Smooth muscle cell (in vitro differentiated cells): Measurements from ENCODE around the gene STARD5. TPM values are rescaled to one million over a fixed set of nuclear protein-coding genes. Genes with fewer than 3 reads are reported as not detected.

ENCODE experiments used
- DNase-seq: peaks from one replicate; lab custom pipeline; 2025; ENCODE audit not compliant: unreplicated experiment; lab: John Stamatoyannopoulos, UW
- H2AFZ ChIP-seq: fragments of 200-600 bp; sonication (generic); 2 replicates; pipeline ENCODE4 v1.6.0; 2016; ENCODE audit warnings: antibody characterized with exemption, low read depth, mild to moderate bottlenecking
- H3F3A ChIP-seq: fragments of 200-600 bp; sonication (generic); 2 replicates; pipeline ENCODE4 v1.6.0; 2017; ENCODE audit warnings: antibody characterized with exemption, low read depth
- H3K27ac ChIP-seq: fragments of 200-600 bp; sonication (generic); 2 replicates; pipeline ENCODE4 v1.5.1; 2016; ENCODE audit warnings: low read depth, mild to moderate bottlenecking
- H3K27me3 ChIP-seq: fragments of 200-600 bp; sonication (generic); 2 replicates; pipeline ENCODE4 v1.6.1; 2016; ENCODE audit warnings: low read depth, mild to moderate bottlenecking
- H3K36me3 ChIP-seq: fragments of 200-600 bp; sonication (generic); 2 replicates; pipeline ENCODE4 v1.5.1; 2016; ENCODE audit warnings: low read depth
- H3K4me1 ChIP-seq: fragments of 200-600 bp; sonication (generic); 2 replicates; pipeline ENCODE4 v1.5.1; 2016; ENCODE audit warnings: low read depth
- H3K4me2 ChIP-seq: fragments of 200-600 bp; sonication (generic); 2 replicates; pipeline ENCODE4 v1.6.0; 2016; ENCODE audit warnings: mild to moderate bottlenecking
- H3K4me3 ChIP-seq: fragments of 200-600 bp; sonication (generic); 2 replicates; pipeline ENCODE4 v1.5.1; 2016; ENCODE audit warnings: mild to moderate bottlenecking
- H3K79me2 ChIP-seq: fragments of 200-600 bp; sonication (generic); 2 replicates; pipeline ENCODE4 v1.6.0; 2016; ENCODE audit warnings: low read depth, mild to moderate bottlenecking
- H3K9ac ChIP-seq: fragments of 200-600 bp; sonication (generic); 2 replicates; pipeline ENCODE4 v1.6.0; 2016; ENCODE audit warnings: low read depth
- H3K9me3 ChIP-seq: fragments of 200-600 bp; sonication (generic); replicated peaks from 2 replicates; pipeline ENCODE4 v1.5.1; 2016; ENCODE audit warnings: low read depth
- H4K20me1 ChIP-seq: fragments of 200-600 bp; sonication (generic); 2 replicates; pipeline ENCODE4 v1.6.0; 2016; ENCODE audit warnings: low read depth
- WGBS: methylation state at CpG from one replicate; pipeline ENCODE4 v1.1.7; 2016; ENCODE audit warnings: low lambda C conversion rate; 5-methylcytosine and 5-hydroxymethylcytosine counted together
- polyA plus RNA-seq: library from polyadenylated mRNA; unstranded; fragments of >200 nt; fragmentation: Nextera tagmentation; extraction: Ambion mirVana; gene quantifications from 2 replicates; pipeline ENCODE4 v1.2.1, GENCODE V29; 2016
- total RNA-seq: library from RNA; depleted of rRNA; stranded (reverse); fragments of >200 nt; gene quantifications from 2 replicates; pipeline ENCODE4 v1.2.3, GENCODE V29; 2014
- TF ChIP-seq, protein P1 (sequence below): fragments of 200-600 bp; sonication (generic); IDR thresholded peaks from 2 replicates; pipeline ENCODE4 v1.5.1; 2017; ENCODE audit warnings: borderline replicate concordance, mild to moderate bottlenecking, antibody characterized with exemption; ENCODE audit not compliant: insufficient read depth, poor library complexity, severe bottlenecking

Gene STARD5
- total and polyA plus RNA-seq, 2 experiments from 2014 or later, result 1.6 to 6.2 TPM

DNA sequence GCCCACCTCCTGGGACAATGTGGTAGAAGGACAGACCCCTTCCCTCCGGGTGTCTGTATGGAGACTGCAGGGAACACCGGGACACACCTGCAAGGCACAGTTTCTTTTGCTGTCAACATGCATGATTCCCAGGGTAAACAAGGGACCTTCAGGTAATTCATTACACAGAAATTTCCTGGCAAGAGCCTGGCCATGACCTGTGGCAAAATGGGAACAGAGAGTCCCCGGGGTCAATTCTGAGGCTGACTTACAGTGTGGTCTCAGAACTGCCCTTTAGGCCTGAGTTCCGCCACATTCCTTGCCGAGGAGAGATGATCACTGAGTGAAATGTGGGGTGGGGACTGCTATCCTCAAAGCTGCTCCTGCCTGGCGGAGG is 6.3 kb downstream of the STARD5 start:
- no peak overlapping the region for H3K4me3 ChIP-seq
- H2AFZ ChIP-seq, result no peak overlapping the region
- H3K4me2 ChIP-seq, result no peak overlapping the region
- no peaks in the 10 kb centered on the region for H3K79me2 ChIP-seq
- DNase-seq, result no peak
- H4K20me1 ChIP-seq, result no peaks in the 10 kb centered on the region
- no peak overlapping the region for H3K9ac ChIP-seq
- no peak overlapping the region for H3K27ac ChIP-seq
- H3K4me1 ChIP-seq, result no peaks in the 10 kb centered on the region
- WGBS, result 94% methylated on average over 6 of the region's 6 CpGs
- no peaks in the 10 kb centered on the region for H3F3A ChIP-seq
- no peaks in the 10 kb centered on the region for H3K9me3 ChIP-seq
- no peaks in the 10 kb centered on the region for H3K27me3 ChIP-seq
- TF ChIP-seq, protein P1, sequence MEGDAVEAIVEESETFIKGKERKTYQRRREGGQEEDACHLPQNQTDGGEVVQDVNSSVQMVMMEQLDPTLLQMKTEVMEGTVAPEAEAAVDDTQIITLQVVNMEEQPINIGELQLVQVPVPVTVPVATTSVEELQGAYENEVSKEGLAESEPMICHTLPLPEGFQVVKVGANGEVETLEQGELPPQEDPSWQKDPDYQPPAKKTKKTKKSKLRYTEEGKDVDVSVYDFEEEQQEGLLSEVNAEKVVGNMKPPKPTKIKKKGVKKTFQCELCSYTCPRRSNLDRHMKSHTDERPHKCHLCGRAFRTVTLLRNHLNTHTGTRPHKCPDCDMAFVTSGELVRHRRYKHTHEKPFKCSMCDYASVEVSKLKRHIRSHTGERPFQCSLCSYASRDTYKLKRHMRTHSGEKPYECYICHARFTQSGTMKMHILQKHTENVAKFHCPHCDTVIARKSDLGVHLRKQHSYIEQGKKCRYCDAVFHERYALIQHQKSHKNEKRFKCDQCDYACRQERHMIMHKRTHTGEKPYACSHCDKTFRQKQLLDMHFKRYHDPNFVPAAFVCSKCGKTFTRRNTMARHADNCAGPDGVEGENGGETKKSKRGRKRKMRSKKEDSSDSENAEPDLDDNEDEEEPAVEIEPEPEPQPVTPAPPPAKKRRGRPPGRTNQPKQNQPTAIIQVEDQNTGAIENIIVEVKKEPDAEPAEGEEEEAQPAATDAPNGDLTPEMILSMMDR, result no peak
- H3K36me3 ChIP-seq, result peaks cover 11% of the 10 kb centered on the region

GRCh38 chr15:81316267-81316666 is 7.7 kb downstream of the STARD5 start:
- H3K27me3 ChIP-seq, result no peaks in the 10 kb centered on the region
- no peak overlapping the region for H3K9ac ChIP-seq
- H3K9me3 ChIP-seq, result no peaks in the 10 kb centered on the region
- no peak overlapping the region for H3K27ac ChIP-seq
- no peak for DNase-seq
- no peak overlapping the region for H2AFZ ChIP-seq
- no peaks in the 10 kb centered on the region for H3K79me2 ChIP-seq
- H3F3A ChIP-seq, result no peaks in the 10 kb centered on the region
- no peaks in the 10 kb centered on the region for H4K20me1 ChIP-seq
- no peaks in the 10 kb centered on the region for H3K4me1 ChIP-seq
- H3K36me3 ChIP-seq, result peaks cover 11% of the 10 kb centered on the region
- TF ChIP-seq, protein P1, result no peak
- H3K4me3 ChIP-seq, result no peak overlapping the region
- 94% methylated on average over 3 of the region's 3 CpGs for WGBS
- H3K4me2 ChIP-seq, result no peak overlapping the region

DNA sequence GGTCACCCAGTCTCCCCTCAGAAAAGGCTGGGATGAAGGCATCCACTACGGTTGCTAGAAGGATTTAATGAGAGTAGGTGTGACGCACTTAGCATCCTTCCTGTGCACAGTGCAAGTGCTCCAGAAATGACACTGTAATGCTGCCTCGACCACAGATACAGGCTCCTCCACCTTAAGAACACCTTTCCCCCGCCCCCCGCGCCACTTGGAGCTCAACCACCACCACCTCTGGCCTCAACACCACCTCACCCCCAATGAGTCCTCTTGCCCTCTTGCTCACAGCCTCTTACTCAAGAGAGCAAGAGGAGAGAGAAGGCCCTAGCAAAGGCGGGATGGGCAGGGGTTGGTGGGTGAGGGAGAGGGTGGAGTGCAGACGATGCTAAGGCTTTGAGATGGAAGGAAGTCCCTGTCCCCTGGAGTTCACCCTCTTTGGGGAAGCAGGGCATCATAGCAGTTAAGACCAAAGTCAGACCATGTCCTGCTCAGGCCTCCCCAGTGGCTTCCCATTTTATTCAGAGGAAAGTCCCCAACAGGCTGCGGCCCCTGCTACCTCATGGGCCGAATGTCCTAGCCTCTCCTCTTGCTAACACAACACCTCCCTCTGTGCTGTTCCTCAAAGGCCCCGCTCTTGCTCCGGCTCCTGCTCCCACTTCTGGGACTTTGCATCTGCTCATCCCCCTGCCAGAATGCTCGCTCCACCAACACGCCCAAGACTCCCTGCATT is 8.3 kb downstream of the STARD5 start:
- Histone ChIP-seq H3K27ac (no peak overlapping the region), H3K36me3 (peaks cover 11% of the 10 kb centered on the region), H3K9ac (no peak overlapping the region), H2AFZ (no peak overlapping the region), H3K79me2 (no peaks in the 10 kb centered on the region), H3K9me3 (no peaks in the 10 kb centered on the region), H4K20me1 (no peaks in the 10 kb centered on the region), H3K4me1 (no peaks in the 10 kb centered on the region), H3K4me2 (no peak overlapping the region), H3F3A (no peaks in the 10 kb centered on the region), H3K27me3 (no peaks in the 10 kb centered on the region), H3K4me3 (no peak overlapping the region)
- no peak for DNase-seq
- 89% methylated on average over 14 of the region's 14 CpGs for WGBS
- TF ChIP-seq, protein P1, result no peak

GRCh38 chr15:81314378-81314777 is 9.6 kb downstream of the STARD5 start:
- Histone ChIP-seq H3K27ac (no peak overlapping the region), H3K27me3 (no peaks in the 10 kb centered on the region), H3K4me1 (no peaks in the 10 kb centered on the region), H2AFZ (no peak overlapping the region), H3K9ac (no peak overlapping the region), H3K79me2 (no peaks in the 10 kb centered on the region), H3K4me2 (no peak overlapping the region), H3K4me3 (no peak overlapping the region), H4K20me1 (no peaks in the 10 kb centered on the region), H3K36me3 (peaks cover 7% of the 10 kb centered on the region), H3F3A (no peaks in the 10 kb centered on the region), H3K9me3 (no peaks in the 10 kb centered on the region)
- TF ChIP-seq, protein P1, result no peak
- no peak for DNase-seq
- 93% methylated on average over 5 of the region's 5 CpGs for WGBS
